ENCODE data around the gene CASQ1.

Gene CASQ1

DNA sequence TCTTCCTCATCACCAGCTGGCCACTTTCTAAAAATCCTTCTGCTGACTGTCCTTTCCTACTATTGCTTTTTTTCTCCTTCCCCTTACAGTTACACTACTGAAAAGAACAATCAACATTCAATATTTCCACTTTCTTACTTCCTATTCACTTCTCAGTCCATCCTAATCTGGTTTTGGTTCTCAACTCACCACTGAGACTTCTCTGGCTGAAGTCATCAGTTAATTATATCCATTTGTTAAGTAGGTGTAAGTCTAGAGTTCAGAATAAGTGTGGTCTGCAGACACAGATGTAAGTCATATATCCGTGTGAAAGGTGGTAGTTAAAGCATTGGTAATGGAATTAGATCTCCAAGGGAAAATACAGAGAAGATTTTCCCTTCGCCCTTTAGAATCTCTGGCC is 36.2 kb downstream of the CASQ1 start:
- no peak for DNase-seq (ENCODE audit: low spot score)

DNA sequence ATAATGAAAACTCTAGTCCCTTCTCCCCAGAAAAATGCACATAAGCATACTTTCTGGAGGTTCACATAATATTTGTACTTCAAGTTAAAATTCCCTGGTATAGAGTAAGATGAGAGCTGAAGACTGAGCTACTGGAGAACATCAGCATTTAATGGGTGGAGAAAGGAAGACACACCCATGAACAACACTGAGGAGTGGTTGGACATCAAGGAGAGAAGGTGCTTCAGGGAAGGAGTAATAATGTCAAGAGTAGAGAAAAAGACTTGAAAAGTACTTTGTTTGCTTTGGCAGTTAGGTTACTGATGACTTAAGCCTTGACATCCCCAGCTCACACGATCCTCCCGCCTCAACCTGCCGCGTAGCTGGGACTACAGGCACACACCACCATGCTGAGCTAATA is 36.7 kb downstream of the CASQ1 start:
- no peak for DNase-seq (ENCODE audit: low spot score)

DNA sequence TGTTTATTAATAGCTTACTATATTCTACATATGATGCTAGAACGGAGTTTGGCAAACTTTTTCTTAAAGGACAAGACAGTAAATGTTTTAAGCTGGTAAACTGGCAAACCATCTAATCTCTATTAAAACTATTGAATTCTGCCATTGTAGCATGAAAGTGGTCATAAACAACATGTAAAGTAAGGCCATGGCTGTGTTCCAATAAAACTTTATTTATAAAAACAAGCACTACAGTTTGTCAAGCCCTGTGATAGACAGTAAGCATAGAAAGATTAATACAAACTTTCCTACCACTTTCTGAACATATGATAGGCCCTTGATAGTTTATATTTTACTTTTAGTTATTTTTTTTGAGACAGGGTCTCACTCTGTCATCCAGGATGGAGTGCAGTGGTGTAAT is 37.2 kb downstream of the CASQ1 start:
- no peak for DNase-seq (ENCODE audit: low spot score)

DNA sequence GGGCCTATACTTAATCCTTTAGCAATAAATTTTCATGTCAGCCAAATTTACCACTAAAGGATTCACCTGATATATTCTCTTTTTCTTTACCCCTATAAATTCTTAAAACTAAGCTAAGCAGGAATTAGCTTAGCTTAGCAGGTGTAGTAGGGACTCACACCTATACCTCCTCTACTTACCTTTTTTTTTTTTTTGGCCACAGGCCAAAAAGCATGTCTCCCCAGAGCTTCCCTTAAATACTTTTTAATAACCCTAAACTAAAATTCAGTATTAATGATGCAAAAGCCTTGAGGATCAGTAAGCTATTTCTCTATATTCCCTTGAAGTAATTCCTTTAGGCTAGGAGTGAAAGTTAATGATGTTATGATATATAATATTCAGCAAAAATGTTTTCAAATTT is 38.1 kb downstream of the CASQ1 start:
- no peak for DNase-seq (ENCODE audit: low spot score)

DNA sequence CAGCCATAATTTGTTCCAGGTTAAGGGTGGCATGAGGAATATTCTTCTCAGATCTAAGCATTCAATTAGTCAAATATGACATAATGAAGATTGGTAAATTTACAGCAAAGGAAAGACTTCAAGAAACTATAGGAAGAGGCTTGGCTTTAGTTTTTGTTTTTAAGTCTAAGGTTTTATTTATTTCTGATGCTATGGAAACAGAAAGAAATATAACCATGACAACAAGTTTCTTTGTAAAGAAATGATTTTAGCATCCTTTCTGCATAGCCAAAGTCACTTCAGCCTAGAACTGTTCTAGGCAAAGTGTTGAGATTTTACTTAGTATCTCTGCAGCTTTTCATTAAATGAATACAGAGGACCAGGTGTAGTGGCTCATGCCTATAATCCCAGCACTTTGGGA is 42.5 kb downstream of the CASQ1 start:
- DNase-seq (ENCODE audit: low spot score), result no peak

DNA sequence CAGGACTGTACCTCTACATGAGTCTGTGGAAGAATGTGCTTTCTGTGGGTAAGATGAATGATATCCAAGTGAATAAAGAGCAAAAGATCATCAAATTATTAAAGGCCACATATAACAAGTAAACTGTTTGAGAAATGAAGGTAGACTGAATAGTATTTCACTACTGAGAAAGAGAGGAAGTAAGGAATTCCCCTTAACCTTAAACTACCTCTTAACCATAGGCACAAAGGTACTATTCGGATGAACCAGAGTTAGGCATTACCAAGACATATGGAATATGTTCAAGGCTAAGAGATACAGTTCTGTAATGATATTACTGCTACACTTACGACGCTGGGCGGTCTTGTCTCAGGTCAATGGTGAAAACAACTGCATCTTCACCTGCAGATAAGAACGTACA is 46.4 kb downstream of the CASQ1 start:
- no peak for DNase-seq (ENCODE audit: low spot score)

DNA sequence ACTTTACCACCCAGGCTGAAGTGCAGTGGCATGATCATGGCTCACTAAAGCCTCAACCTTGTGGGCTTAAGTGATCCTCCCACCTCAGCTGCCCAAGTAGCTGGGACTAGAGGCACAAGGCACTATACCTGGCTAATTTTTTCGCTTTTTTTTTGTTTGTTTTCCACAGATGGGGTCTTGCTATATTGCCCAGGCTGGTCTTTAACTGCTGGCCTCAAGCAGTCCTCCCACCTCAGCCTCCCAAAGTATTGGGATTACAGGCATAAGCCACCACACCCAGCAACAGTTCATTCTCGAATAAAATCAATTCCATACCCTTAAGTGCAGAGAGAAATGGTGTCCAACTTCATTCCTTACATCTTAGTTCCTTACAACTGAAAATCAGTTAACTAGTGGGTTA is 47.2 kb downstream of the CASQ1 start:
- DNase-seq (ENCODE audit: low spot score), result no peak

DNA sequence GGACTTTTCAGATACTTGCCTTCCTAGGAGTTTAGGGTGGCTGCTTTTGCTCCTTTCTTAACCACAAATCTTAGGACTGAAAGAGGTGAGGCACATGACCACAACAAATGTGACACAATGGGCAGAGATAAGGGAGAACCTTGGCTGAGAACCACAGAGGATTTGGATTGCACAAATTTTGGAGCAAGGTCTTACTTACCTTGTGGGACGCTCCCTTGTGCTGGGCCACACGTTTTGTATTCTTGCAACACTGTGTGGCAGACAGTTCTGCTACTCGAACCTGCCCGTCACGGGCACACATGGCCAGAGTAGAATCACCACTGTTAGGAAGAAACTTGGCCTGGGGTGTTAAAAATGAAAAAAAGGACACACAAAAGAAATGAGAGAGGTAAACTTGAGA is 48.0 kb downstream of the CASQ1 start:
- no peak for DNase-seq (ENCODE audit: low spot score)

DNA sequence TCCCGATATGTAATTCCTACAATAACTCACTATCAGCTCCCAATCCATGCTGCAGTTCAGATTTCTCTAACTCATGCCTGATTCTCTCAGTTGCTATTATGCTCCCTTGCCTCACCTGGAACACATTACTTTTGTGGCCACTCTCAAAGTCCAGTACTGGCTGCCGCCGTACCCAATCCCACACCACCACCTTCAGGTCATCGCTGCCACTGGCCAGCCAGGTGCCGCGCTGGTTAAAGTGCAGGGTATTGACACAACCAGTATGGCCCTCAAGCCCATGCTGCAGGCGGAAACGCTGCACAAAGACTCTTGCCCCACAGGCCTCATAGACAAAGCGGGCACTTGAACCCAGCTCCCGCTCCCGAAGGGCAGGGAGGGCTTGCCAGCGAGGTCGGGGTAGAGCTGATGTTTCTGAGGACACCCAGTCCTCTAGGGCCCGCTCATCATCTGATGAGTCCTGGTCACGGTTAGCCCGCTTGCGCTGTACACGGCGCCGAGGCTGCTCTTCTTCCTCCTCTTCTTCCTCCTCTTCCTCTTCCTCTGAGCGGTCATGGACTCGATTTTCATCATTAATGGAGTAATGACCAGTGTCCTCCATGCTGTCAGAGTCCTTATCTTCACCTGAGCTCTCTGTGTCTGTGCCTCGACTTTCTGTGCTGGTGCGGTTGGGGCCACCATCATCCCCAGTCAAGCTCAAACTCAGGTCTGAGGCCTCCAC is 49.4 kb downstream of the CASQ1 start:
- DNase-seq (ENCODE audit: low spot score), result no peak

DNA sequence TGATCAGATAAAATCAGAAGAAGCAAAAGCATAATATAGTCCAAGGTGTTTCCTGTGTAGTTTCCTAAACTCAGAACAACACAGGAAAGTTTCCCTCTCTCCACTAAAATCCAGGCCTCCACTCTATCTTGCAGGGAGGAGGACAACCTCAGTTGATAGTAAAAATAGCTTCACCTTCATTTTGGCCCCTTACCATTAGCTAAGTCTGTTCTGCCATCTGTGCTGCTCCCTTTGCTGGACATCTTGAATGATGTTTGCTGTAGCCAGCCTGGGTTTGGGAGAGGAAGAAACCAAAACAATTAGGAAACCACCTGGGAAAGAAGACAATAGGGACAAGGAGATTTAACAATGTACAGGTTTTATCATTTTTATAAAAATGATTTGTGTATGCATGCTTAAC is 53.4 kb downstream of the CASQ1 start:
- no peak for DNase-seq (ENCODE audit: low spot score)

DNA sequence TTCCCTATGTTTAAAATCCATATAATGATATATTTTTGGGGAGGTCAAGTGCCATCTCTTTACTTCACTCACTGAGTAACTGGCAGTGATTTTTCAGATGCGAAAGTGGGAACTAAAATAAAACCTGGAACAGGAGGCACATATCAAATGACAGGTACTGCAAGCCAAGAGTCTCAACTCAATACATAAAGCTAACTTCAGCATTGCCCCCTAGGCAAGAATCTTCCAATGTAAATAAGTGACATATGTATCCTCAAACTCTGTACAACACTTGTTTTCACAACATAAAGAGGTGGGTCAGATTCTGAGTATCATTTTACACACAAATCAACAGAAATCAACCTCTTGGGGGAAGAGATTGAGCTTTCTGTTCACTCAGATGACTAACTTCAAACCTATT is 53.8 kb downstream of the CASQ1 start:
- no peak for DNase-seq (ENCODE audit: low spot score)

DNA sequence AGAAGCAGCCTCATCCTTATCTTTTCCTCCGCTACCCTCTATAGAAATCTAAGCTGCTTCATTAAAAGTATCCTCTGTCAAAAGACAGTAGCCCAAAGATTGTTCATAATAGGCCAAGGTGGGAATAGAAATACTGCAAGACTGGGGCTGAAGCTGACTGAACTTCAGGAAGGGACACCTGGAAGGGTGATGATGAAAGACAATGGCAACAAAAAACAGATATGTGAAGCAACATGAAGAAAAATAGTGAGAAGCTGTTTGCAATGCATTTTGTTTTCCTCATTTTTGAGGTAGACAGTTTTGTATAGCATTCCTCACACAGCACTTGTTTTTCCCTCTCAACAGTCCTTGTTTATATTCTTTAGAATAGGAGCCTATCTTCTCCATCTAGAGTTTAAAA is 55.1 kb downstream of the CASQ1 start:
- no peak for DNase-seq (ENCODE audit: low spot score)

DNA sequence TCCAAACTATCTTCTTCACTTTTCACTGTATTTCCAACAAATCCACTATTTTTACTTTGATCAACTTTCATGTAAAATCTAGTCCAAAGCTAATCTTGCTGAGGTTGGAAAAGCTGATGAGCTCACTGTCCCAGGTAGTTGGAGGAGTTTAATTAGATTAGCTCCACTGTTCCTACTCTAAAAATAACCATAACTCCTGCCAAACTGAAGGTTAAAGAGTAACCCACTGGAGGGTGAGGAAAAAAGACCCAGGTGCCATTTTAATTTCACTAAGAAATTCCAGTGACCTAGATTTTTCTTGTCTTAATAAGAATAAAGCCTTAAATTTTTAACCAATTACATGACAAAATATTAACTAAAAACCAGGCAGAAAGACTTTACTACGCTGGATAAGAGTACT is 56.7 kb downstream of the CASQ1 start:
- DNase-seq (ENCODE audit: low spot score), result no peak

DNA sequence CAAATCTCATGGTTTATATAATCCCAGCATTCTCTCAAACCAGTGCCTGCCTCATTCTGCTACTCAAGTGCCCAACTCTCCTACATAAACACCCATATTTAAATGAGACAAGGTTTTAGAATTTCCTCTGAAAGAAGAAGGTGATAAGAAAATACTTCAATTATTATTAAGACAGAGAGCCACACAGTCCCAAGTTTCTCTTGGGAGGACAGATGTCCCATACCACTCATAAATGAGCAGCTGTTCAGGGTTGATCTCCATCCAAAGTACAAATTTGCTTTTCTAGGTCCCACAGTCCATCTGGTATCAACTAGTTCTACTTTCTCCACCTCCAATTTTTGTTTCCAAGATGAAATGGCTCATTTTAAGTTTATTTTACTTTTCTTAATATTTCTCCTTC is 60.6 kb downstream of the CASQ1 start:
- no peak for DNase-seq (ENCODE audit: low spot score)
